Measurements from ENCODE around the gene RPL9. TPM values are rescaled to one million over a fixed set of nuclear protein-coding genes. Genes with fewer than 3 reads are reported as not detected.
A peak's percentile ranks its signal among the peaks of the same experiment; 100 is the strongest.

RPL9 gene
- total and polyA plus RNA-seq, 2 of the 8 experiments (the other 6 are each of a cell fraction or from before 2014, with no cell fraction given) = 1,161 to 1,184 TPM

DNA sequence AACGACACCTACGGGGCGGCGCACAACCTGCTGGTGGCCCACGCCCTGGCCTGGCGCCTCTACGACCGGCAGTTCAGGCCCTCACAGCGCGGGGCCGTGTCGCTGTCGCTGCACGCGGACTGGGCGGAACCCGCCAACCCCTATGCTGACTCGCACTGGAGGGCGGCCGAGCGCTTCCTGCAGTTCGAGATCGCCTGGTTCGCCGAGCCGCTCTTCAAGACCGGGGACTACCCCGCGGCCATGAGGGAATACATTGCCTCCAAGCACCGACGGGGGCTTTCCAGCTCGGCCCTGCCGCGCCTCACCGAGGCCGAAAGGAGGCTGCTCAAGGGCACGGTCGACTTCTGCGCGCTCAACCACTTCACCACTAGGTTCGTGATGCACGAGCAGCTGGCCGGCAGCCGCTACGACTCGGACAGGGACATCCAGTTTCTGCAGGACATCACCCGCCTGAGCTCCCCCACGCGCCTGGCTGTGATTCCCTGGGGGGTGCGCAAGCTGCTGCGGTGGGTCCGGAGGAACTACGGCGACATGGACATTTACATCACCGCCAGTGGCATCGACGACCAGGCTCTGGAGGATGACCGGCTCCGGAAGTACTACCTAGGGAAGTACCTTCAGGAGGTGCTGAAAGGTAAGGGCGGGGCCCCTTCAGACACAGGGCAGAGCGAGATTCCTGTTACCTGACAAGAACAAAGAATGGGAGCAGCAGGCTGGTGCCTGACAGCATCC, 11.7 kb downstream of the RPL9 start:
- no peak overlapping the region for H3K27ac ChIP-seq (ENCODE audit: low read depth, low read length)
- H2BK5ac ChIP-seq (ENCODE audit: low read depth, low read length) = peak overlapping the region; percentile 80
- no peak overlapping the region for H3K14ac ChIP-seq (ENCODE audit: insufficient read length)
- peak overlapping the region in 3 of 4 experiments; percentile 13 to 45 (median 43); a peak in 5 of 7 replicates for H3K9ac ChIP-seq (replicated peaks in 1 of 4; ENCODE audit: extremely low read depth in 1 of 4, low read depth in 3 of 4, low read length in 3 of 4)
- H4K8ac ChIP-seq (ENCODE audit: extremely low read depth, insufficient read depth, low read length) = peak overlapping the region; percentile 81; the same call in 1 of the 2 replicates
- H3K4me1 ChIP-seq (replicated peaks in 1 of 4; ENCODE audit: control insufficient read depth in 3 of 4, insufficient read depth in 4 of 4, low read length in 3 of 4) = peaks cover 0 to 7% (median 2%) of the 10 kb centered on the region in 4 experiments; a peak in 3 of 7 replicates
- no peak overlapping the region for H2BK20ac ChIP-seq (ENCODE audit: low read length)
- H2BK120ac ChIP-seq (replicated peaks; ENCODE audit: low read depth, low read length) = no peak overlapping the region
- peak overlapping the region; percentile 12 for H4K5ac ChIP-seq (ENCODE audit: insufficient read length, low read depth, low read length)
- POLR2A ChIA-PET (ENCODE audit: partially characterized antibody) = interaction anchor here (1.0 to 6.2 kb wide), 7 partner anchors 8 to 191 kb away, joined by 3 to 133 read pairs (median 4); partner anchors contain the start of genes LIAS, RFC1 and RPL9
- CTCF ChIA-PET (ENCODE audit: partially characterized antibody) = interaction anchor here (0.5 to 1.8 kb wide), 7 partner anchors 8 to 1049 kb away, joined by 3 to 8 read pairs (median 7); no protein-coding TSS in a partner anchor
- no peaks in the 10 kb centered on the region for H3K9me3 ChIP-seq (ENCODE audit: insufficient read depth in 2 of 2, low read depth in 1 of 2, low read length in 1 of 2)
- H3K18ac ChIP-seq (ENCODE audit: extremely low read depth, low read length) = peak overlapping the region; percentile 42
- FAIRE-seq (peak; percentile 50), DNase-seq (ENCODE audit: low read depth in 1 of 2, low spot score in 2 of 2) (peak; percentile 74 to 80)
- H2AFZ ChIP-seq (ENCODE audit: low read length) = peak overlapping the region; percentile 76
- WGBS, 2 experiments (ENCODE audit: extremely low coverage in 1 of 2, insufficient coverage in 1 of 2, insufficient read length in 1 of 2, insufficient replicate concordance in 2 of 2, low coverage in 1 of 2, low lambda C conversion rate in 2 of 2, missing lambda C conversion rate in 1 of 2) = 16% methylated on average over 54 of the region's 61 CpGs; no CpG with 5 or more reads in 1 of the 2 experiments
- H3K4ac ChIP-seq (replicated peaks; ENCODE audit: insufficient read length, low read depth, low read length) = peak overlapping the region; percentile 91
- H4K91ac ChIP-seq (replicated peaks; ENCODE audit: insufficient read length, low read length) = peak overlapping the region; percentile 17
- no peaks in the 10 kb centered on the region for H4K20me1 ChIP-seq (replicated peaks in 1 of 2; ENCODE audit: control insufficient read depth in 1 of 2, insufficient read depth in 2 of 2, low read length in 2 of 2)
- peak overlapping the region; percentile 62 to 77 for H3K4me2 ChIP-seq (ENCODE audit: insufficient read depth in 1 of 2, low read depth in 2 of 2, low read length in 2 of 2)
- H3K79me2 ChIP-seq (ENCODE audit: control insufficient read depth in 1 of 2, insufficient read depth in 2 of 2, low read length in 2 of 2) = no peaks in the 10 kb centered on the region
- H3K4me3 ChIP-seq (ENCODE audit: extremely low read depth in 1 of 4, insufficient read depth in 2 of 4, low read depth in 3 of 4, low read length in 4 of 4) = peak overlapping the region; percentile 46 to 63 (median 50)
- H2AK5ac ChIP-seq (ENCODE audit: low read depth, low read length) = no peak overlapping the region
- no peak overlapping the region for H3K23ac ChIP-seq (ENCODE audit: insufficient read length)
- H3K79me1 ChIP-seq (ENCODE audit: low read depth, low read length) = no peaks in the 10 kb centered on the region
- H2BK15ac ChIP-seq (ENCODE audit: low read length) = no peak overlapping the region
- H3K23me2 ChIP-seq (ENCODE audit: low read depth, low read length) = peaks cover 8% of the 10 kb centered on the region; the same call in 1 of the 2 replicates
- no peaks in the 10 kb centered on the region; a peak in 1 of 7 replicates for H3K27me3 ChIP-seq (replicated peaks in 1 of 4; ENCODE audit: control insufficient read depth in 3 of 4, extremely low read depth in 1 of 4, insufficient read depth in 3 of 4, low read length in 3 of 4)
- no peak overlapping the region for H3K56ac ChIP-seq (replicated peaks; ENCODE audit: insufficient read length, low read depth, low read length)
- peaks cover under 1 to 19% (median 5%) of the 10 kb centered on the region in 4 experiments; a peak in 7 of 8 replicates for H3K36me3 ChIP-seq (ENCODE audit: control insufficient read depth in 2 of 4, insufficient read depth in 4 of 4, low read length in 3 of 4)
- no peak overlapping the region; the same call in 1 of the 2 replicates for H2BK12ac ChIP-seq (ENCODE audit: low read depth, low read length)
- peak; percentile 45; the same call in 1 of the 2 replicates for TF ChIP-seq YY1 (IDR thresholded peaks at IDR 0.05; ENCODE audit: low read depth, low read length)
- peak; percentile 40 for TF ChIP-seq ASH2L (IDR thresholded peaks at IDR 0.05; ENCODE audit: low read length)
- TF ChIP-seq BACH1 (IDR thresholded peaks at IDR 0.05; ENCODE audit: low read length) = no peak; the same call in 1 of the 2 replicates
- no peak for TF ChIP-seq ZNF274 (IDR thresholded peaks at IDR 0.05; ENCODE audit: borderline replicate concordance, extremely low read depth, low read length)
- TF ChIP-seq GTF2F1 (IDR thresholded peaks at IDR 0.05; ENCODE audit: borderline replicate concordance, low read depth, low read length) = no peak
- no peak for TF ChIP-seq SAP30 (IDR thresholded peaks at IDR 0.05; ENCODE audit: insufficient read depth, insufficient replicate concordance, low read length)
- TF ChIP-seq SIN3A (conservative IDR thresholded peaks at IDR 0.05 in 1 of 2, IDR thresholded peaks at IDR 0.05 in 1 of 2; ENCODE audit: low read depth in 1 of 2, low read length in 2 of 2) = peak; percentile 79 to 81; a peak in 3 of 4 replicates
- TF ChIP-seq CHD2 (IDR thresholded peaks at IDR 0.05; ENCODE audit: low read length) = 0 out of 2 replicates have a peak, but pooled peaks have one; percentile 3
- no peak for TF ChIP-seq CBX5 (IDR thresholded peaks at IDR 0.05; ENCODE audit: low read depth, low read length)
- TF ChIP-seq EP300 (IDR thresholded peaks at IDR 0.05; ENCODE audit: borderline replicate concordance in 1 of 2, low read depth in 2 of 2, low read length in 2 of 2) = no peak

Data from H1 (cell line).